Stimulated activated CD8-positive, alpha-beta memory T cell treated with anti-CD3 and anti-CD28 coated beads, Interleukin-2, amount 100 ng/mL, for 48 hours (primary cell): ENCODE data around the gene SBF2.

Experiments used
- DNase-seq, 2 donors: peaks; one replicate each; pipeline ENCODE4 v3.0.0-alpha.2; 2020; ENCODE audit warnings: low read depth in 2 of 2

SBF2 gene

GRCh38 chr11:9855579-9856287 is 438.3 kb downstream of the SBF2 start:
- DNase-seq, result no peak

GRCh38 chr11:9853929-9854552 is 440.0 kb downstream of the SBF2 start:
- no peak for DNase-seq

- no peak for DNase-seq
These were observed 441.6 kb downstream of the SBF2 start for GRCh38 chr11:9852465-9852864.

- DNase-seq, result no peak
These were observed 442.7 kb downstream of the SBF2 start for GRCh38 chr11:9851366-9851765.

GRCh38 chr11:9850224-9850895 is 443.7 kb downstream of the SBF2 start:
- no peak for DNase-seq

- no peak for DNase-seq
These were observed 444.6 kb downstream of the SBF2 start for GRCh38 chr11:9849389-9849788.

GRCh38 chr11:9847636-9848035 is 446.4 kb downstream of the SBF2 start:
- no peak for DNase-seq

- DNase-seq, result no peak
These were observed 451.1 kb downstream of the SBF2 start for GRCh38 chr11:9842923-9843322.

GRCh38 chr11:9840460-9841004 is 453.5 kb downstream of the SBF2 start:
- DNase-seq, result no peak

GRCh38 chr11:9839550-9839949 is 454.5 kb downstream of the SBF2 start:
- no peak for DNase-seq

- DNase-seq, result no peak
These were observed 455.1 kb downstream of the SBF2 start for GRCh38 chr11:9838961-9839360.

- DNase-seq, result no peak
These were observed 455.8 kb downstream of the SBF2 start for GRCh38 chr11:9838229-9838628.

- no peak for DNase-seq
These were observed 459.7 kb downstream of the SBF2 start for GRCh38 chr11:9834291-9834690.

GRCh38 chr11:9831122-9831521 is 462.9 kb downstream of the SBF2 start:
- no peak for DNase-seq

- no peak for DNase-seq
These were observed 466.3 kb downstream of the SBF2 start for GRCh38 chr11:9827708-9828107.

- DNase-seq, result no peak
These were observed 467.6 kb downstream of the SBF2 start for GRCh38 chr11:9826390-9826789.

- no peak for DNase-seq
These were observed 468.1 kb downstream of the SBF2 start for GRCh38 chr11:9825895-9826294.

- no peak for DNase-seq
These were observed 468.7 kb downstream of the SBF2 start for GRCh38 chr11:9825315-9825714.

GRCh38 chr11:9823887-9824385 is 470.1 kb downstream of the SBF2 start:
- DNase-seq, result no peak

GRCh38 chr11:9823439-9823838 is 470.6 kb downstream of the SBF2 start:
- DNase-seq, result no peak

GRCh38 chr11:9821008-9821752 is 472.8 kb downstream of the SBF2 start:
- DNase-seq, result no peak

GRCh38 chr11:9820260-9820659 is 473.8 kb downstream of the SBF2 start:
- DNase-seq, result no peak
